Measurements from ENCODE around the gene SLC25A39.

Gene SLC25A39

DNA sequence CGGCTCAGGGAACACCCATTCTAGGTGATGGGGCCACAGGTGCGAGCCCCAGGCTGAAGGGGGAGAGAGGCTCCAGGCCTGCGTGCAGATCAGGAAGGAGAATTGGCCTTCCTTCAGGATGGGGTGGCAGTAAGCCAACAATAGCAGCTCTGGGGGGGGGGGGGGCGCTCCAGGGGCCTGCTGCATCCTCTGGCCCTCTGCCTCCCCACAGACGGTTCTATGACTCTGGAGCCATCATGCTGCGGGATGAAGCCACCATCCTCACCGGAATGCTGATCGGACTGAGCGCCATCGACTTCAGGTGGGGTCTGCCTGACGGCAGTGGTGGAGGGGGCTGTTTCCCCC is 10.1 kb downstream of the SLC25A39 start:
- DNase-seq (ENCODE audit: low spot score) = no peak

DNA sequence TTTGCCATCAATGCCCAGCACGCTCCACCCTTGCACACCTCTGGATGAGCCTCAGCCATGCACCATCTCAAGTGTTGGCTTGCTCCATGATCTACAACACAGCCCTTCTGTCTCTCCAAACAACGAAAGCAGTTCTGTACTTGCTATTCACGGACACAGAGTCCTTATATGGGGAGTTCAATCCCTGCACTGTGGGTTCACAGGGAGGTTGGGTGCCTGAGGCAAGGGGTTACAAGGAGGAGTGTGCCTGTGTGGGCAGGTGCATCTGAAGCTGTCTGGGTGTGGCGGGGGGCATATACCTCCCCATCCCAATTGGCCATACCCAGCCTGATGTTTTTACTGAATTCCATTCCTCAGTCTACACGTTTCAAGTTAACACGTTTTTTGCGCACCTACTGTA is 10.6 kb downstream of the SLC25A39 start:
- DNase-seq (ENCODE audit: low spot score) = no peak

DNA sequence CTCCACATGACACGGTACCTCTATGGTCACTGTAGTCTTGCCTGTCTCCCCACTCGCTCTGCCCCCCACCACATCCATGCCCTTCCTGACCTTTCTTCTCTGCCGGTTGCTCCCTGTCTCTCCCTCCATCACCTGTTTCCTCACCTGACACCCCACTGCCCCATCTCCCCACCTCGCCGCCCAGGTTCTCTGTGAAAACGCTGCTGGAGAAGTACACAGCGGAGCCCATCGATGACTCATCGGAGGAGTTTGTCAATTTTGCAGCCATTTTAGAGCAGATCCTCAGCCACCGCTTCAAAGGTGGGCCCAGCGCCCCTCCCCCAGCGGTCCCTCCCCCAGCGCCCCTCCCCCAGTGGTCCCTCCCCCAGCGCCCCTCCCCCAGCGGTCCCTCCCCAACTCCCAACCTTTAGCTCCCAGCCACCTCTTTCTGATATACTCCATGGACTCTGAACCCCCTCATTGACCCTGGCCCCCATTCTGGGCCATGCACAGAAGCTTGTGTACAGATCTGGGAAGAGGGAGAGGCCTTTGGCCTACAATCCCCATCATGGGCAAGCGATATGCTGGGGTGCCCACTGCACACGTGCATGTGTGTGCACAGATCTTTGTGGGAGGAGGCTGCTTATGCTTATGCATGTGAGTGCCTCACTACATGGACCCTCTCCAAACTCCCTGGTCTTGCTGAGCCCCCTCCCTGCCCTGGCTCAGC is 12.1 kb downstream of the SLC25A39 start:
- no peak for DNase-seq (ENCODE audit: low spot score)

DNA sequence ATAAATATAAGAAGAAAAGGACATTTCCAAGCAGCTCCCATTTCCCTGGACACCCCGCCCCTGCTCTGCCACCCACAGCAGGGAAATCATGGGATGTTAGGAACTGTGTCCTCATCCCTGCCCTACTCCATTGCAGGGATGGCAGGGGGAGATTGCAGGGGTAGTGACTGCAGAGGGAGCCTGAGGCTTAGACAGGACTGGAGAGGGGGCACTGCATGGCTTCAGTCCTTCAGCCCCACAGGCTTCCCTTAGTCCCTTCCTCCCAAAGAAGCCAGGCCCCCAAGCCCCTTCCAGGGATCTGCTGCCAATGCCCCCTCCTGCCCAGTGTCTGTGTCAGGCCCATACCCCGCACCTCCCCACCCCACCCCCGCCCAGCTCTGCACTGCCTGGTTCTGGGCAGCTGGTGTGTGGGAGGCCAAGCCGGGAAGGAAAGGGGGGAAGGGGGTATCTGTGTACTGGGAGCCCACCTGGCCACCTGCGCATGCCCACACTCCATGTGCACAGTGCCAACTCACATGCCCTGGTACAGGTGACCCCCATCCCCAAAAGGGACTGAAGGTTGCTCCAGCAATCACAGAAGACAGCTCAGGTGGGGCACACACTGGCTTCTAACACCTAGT is 13.0 kb downstream of the SLC25A39 start:
- no peak for DNase-seq (ENCODE audit: low spot score)

DNA sequence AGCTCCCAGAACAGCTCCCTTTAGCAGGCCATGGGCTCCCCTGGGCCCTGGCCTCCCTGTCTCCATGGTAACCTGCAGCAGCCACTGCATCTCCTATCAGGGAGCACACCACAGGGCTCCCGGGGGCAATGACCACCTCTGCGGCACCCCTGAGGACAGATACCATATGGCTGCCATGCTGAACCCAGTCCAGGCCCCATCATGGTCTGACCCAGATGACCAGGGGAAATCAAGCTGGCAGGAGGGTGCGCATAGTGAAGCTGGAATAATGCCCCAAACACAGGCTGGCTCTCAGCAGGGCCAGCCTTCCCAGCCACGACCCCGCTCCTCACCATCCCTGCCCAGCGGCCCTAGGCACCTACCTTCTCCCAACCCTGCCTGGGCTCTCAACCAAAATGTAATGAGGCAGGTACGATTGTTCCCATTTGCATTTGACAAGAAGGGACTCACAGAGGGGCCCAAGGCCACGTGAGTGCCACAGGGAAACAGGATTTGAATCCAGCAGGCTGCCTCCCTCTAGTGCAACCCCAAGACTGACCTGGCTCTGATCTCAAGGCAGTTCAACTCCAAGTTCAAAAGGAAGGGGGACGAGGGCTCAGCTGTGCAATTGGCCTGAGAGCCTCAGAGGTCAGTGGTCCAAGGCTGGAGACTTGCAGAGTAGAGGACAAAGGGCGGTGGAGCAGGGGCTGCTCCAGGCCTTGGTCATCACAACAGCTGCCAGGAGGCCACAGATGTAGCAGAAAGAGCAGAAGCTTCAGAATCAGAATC is 13.8 kb downstream of the SLC25A39 start:
- no peak for DNase-seq (ENCODE audit: low spot score)

- DNase-seq (ENCODE audit: low spot score) = no peak
These were observed 14.4 kb downstream of the SLC25A39 start for GRCh38 chr17:44310188-44310587.

GRCh38 chr17:44309472-44309871 is 15.2 kb downstream of the SLC25A39 start:
- no peak for DNase-seq (ENCODE audit: low spot score)

DNA sequence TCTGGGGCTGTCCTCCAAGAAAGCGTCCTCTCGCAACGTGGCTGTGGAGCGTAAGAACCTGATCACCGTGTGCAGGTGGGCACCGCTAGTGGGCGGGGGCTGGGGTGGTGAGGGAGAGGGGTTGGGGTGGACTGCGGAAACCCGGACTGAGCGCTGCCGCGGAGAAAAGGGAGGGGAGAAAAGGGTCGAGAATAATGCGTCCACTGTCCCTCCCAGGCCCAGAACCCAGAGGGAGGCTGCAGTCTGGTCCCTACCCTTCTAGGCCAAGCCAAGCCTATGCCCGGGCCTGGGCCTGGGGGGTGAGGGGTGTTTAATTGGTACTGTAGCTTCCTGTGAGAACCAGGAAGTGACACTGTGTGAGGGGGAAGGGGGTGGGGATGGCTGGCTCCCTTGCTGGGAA is 15.8 kb downstream of the SLC25A39 start:
- no peak for DNase-seq (ENCODE audit: low spot score)

DNA sequence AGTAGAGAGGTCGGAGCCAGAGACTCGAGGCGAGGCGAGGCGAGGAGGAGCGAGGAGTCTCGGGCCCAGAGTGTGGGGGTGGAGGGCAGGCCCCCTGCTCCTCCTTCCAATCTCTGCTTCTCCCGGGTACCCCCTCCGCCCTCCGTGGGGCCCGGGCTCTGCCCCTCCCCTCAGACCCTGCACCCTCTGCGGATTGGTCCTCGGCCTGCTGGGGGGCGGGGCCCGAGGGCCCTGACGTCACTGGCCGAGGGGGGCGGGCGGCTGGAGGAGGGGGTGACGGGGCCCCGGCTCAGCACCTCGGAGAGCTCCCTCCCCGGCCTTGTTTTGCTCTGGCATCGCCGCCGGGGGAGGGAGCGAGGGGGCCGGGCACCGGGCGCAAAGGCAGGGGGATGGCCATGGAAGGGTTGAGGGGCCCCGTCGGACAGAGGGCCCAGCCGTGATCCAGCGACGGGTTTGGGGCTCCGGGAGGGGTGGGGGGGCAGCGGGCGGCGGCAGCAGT is 16.3 kb downstream of the SLC25A39 start, which contains the start of gene RUNDC3A:
Gene RUNDC3A, plus strand, starts transcription at position 282 of the 499 bp plus-strand sequence. CDS start 232 bp downstream, outside the sequence.
- DNase-seq (ENCODE audit: low spot score) = peak; percentile 98

- DNase-seq (ENCODE audit: low spot score) = peak; percentile 74
These were observed 17.0 kb downstream of the SLC25A39 start for GRCh38 chr17:44307387-44308186.

GRCh38 chr17:44304651-44305050 is 20.0 kb downstream of the SLC25A39 start:
- no peak for DNase-seq (ENCODE audit: low spot score)

GRCh38 chr17:44297975-44298374 is 26.6 kb downstream of the SLC25A39 start:
- no peak for DNase-seq (ENCODE audit: low spot score)

- DNase-seq (ENCODE audit: low spot score) = no peak
These were observed 31.0 kb downstream of the SLC25A39 start for GRCh38 chr17:44293509-44294226.

GRCh38 chr17:44287651-44288050 is 37.0 kb downstream of the SLC25A39 start:
- DNase-seq (ENCODE audit: low spot score) = no peak

- no peak for DNase-seq (ENCODE audit: low spot score)
These were observed 40.6 kb downstream of the SLC25A39 start for GRCh38 chr17:44284024-44284400.

- no peak for DNase-seq (ENCODE audit: low spot score)
These were observed 41.1 kb downstream of the SLC25A39 start for GRCh38 chr17:44283344-44284023.

- DNase-seq (ENCODE audit: low spot score) = no peak
These were observed 42.4 kb downstream of the SLC25A39 start for GRCh38 chr17:44282264-44282663.

DNA sequence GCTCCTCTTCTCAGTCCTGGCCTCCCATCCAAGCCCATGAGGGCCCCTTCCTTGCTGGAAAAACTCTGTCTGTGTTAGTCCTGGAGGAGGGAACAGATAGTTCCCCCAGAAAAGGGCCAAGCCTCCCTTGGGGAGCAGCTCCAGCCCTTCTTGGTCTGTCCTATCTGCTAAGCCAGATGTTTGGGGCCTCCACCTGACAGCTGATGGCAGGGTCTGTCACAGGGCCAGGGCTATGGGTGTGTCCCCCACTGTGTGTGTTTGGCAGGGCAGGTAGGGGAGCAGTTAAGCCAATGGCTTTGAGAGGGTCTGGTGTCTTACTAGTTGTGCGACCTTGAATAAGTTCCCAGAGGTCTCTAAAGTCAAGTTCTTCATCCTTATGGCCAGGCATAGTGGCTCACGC is 43.1 kb downstream of the SLC25A39 start:
- DNase-seq (ENCODE audit: low spot score) = no peak

DNA sequence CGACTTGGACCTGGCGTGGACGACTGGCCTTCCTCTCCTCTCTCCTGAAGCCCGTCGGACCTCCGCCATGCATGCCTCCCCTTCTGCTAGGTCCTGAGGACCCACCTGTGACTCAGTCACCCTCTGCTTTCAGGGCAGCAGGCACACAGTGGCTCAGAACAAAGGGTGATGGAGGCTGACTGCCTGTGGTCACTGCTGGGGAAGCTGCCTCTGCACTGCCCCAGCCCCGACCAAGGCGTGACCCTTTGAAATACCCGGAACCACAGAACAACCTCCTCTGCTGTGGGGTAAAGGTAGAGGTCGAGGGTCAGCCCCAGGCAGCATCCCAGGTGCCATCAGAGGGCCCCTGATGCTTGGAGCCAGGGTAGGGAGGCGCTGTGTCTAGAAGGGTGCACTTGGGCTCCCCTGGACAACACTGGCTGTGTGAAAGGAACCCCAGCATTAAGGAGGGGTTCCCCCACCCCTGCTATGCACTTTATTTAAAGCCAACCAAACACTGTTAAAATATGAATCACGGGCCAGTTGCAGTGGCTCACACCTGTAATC is 44.2 kb downstream of the SLC25A39 start:
- no peak for DNase-seq (ENCODE audit: low spot score)

GRCh38 chr17:44279666-44280391 is 44.8 kb downstream of the SLC25A39 start:
- peak; percentile 84 for DNase-seq (ENCODE audit: low spot score)
